T-cell (primary cell): ENCODE results near the gene CELSR1. TPM values are rescaled to one million over a fixed set of nuclear protein-coding genes. Genes with fewer than 3 reads are reported as not detected.

Source experiments
- ATAC-seq, 4 experiments: fragments of 200-7000 bp in 3 of 4; fragments of 150-1000 bp in 1 of 4; cut with Tn5 transposase; replicated peaks in 1 of 4; 1 replicate in 3 of 4; 2 replicates in 1 of 4; pipeline ENCODE4 v1.10.0; 2021; ENCODE audit warnings: moderate library complexity in 3 of 4, mild to moderate bottlenecking in 2 of 4, moderate number of reproducible peaks in 1 of 4
- CTCF ChIA-PET, 2 donors: fragments of 300-600 bp; sonication (Branson Sonifier 250); formaldehyde crosslinking; loops; one replicate each; lab custom pipeline; 2022; ENCODE audit warnings: antibody characterized with exemption in 2 of 2; lab: Charles Lee
- POLR2A ChIA-PET, 2 donors: fragments of 300-600 bp; sonication (Branson Sonifier 250); formaldehyde crosslinking; loops; one replicate each; lab custom pipeline; 2022; ENCODE audit warnings: antibody characterized with exemption in 2 of 2; lab: Charles Lee
- DNase-seq, 35 experiments: peaks; one replicate each; pipeline versions ENCODE4 v3.0.0 to v3.0.0-alpha.2; 2013 to 2023
- H3K27ac ChIP-seq: one replicate; pipeline ENCODE4 v1.5.1; 2013; ENCODE audit warnings: low read length
- H3K27me3 ChIP-seq, 2 experiments: replicated peaks in 1 of 2; 1 replicate in 1 of 2; 2 replicates in 1 of 2; pipeline versions ENCODE4 v1.6.1 to v1.7.0; 2013; ENCODE audit warnings: low read length in 1 of 2, mixed read lengths in 1 of 2; ENCODE audit not compliant: control insufficient read depth in 2 of 2, insufficient read depth in 2 of 2; ENCODE audit errors: extremely low read depth in 1 of 2
- H3K36me3 ChIP-seq, 2 donors: 1 replicate in 1 of 2; 2 replicates in 1 of 2; pipeline versions ENCODE4 v1.6.1 to v1.7.0; 2013; ENCODE audit warnings: low read length in 1 of 2; ENCODE audit not compliant: control insufficient read depth in 2 of 2, insufficient read depth in 1 of 2; ENCODE audit errors: extremely low read depth in 1 of 2
- H3K4me1 ChIP-seq, 2 experiments: 1 replicate in 1 of 2; 2 replicates in 1 of 2; pipeline versions ENCODE4 v1.6.1 to v1.7.0; 2013; ENCODE audit warnings: low read length in 2 of 2, mixed read lengths in 1 of 2; ENCODE audit not compliant: insufficient read depth in 2 of 2, control insufficient read depth in 1 of 2; ENCODE audit errors: extremely low read depth in 1 of 2
- H3K4me3 ChIP-seq, 2 donors: 1 replicate in 1 of 2; 2 replicates in 1 of 2; pipeline versions ENCODE4 v1.5.1 to v1.7.0; 2013; ENCODE audit warnings: mild to moderate bottlenecking in 2 of 2, low read length in 1 of 2, moderate library complexity in 1 of 2; ENCODE audit not compliant: control insufficient read depth in 1 of 2; ENCODE audit errors: extremely low read depth in 1 of 2
- H3K9me3 ChIP-seq: 2 replicates; pipeline ENCODE4 v1.7.0; 2013
- H3K27ac Mint-ChIP-seq, 2 donors: one replicate each; pipeline ENCODE4 v1.8.0; 2020 to 2021; ENCODE audit warnings: mild to moderate bottlenecking in 2 of 2, mixed read lengths in 2 of 2
- H3K27me3 Mint-ChIP-seq, 2 donors: one replicate each; pipeline ENCODE4 v1.8.0; 2021 to 2022; ENCODE audit warnings: mixed read lengths in 2 of 2
- H3K36me3 Mint-ChIP-seq: one replicate; pipeline ENCODE4 v1.8.0; 2021; ENCODE audit warnings: mixed read lengths
- H3K4me1 Mint-ChIP-seq, 3 donors: one replicate each; pipeline ENCODE4 v1.8.0; 2020 to 2022; ENCODE audit warnings: mixed read lengths in 3 of 3, mild to moderate bottlenecking in 1 of 3
- H3K4me3 Mint-ChIP-seq, 3 donors: one replicate each; pipeline ENCODE4 v1.8.0; 2020 to 2022; ENCODE audit warnings: mild to moderate bottlenecking in 3 of 3, mixed read lengths in 3 of 3, moderate library complexity in 3 of 3
- H3K9me3 Mint-ChIP-seq, 3 donors: one replicate each; pipeline ENCODE4 v1.8.0; 2020 to 2022; ENCODE audit warnings: mixed read lengths in 3 of 3
- WGBS: methylation state at CpG from one replicate; pipeline ENCODE4 v1.1.5; 2013; ENCODE audit warnings: missing lambda C conversion rate; ENCODE audit not compliant: insufficient coverage; 5-methylcytosine and 5-hydroxymethylcytosine counted together
- total RNA-seq, 35 experiments: library from RNA in 6 of 35; stranded (reverse) in 6 of 35; fragments of 120-200 nt in 1 of 35; gene quantifications; one replicate each; pipeline versions ENCODE4 v1.2.1 to v1.2.4 and lab custom pipeline; 2013 to 2026

Gene CELSR1
- total RNA-seq, 5 donors from 2014 or later (not counting 1 experiment from before 2014, with no cell fraction given): 1.1 to 2.7 (median 1.6) TPM

DNA sequence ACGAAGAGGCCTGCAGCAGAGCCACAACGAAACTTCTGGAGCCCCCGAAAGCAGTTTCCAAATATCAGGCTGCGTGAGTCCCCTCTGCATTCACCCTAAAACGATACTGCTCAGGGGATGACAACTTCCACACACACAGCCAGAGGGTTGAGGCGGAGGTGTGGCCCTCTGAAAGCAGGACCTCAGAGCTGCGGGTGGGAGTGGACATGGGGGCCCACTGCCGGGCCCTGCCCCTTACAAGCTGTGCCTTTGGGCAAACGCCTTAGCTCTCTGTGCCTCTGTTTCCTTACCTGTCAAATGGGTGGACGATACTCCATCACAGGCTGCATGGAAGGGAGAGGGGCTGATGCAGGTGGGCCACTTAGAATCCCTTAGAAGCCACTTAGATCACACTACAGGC is 148.8 kb downstream of the CELSR1 start:
- H3K4me3 Mint-ChIP-seq: no peak overlapping the region
- 75% methylated on average over 5 of the region's 10 CpGs for WGBS
- H3K9me3 Mint-ChIP-seq: no peaks in the 10 kb centered on the region
- DNase-seq: no peak
- ATAC-seq: no peak
- H3K27ac ChIP-seq: no peak overlapping the region
- H3K9me3 ChIP-seq: no peaks in the 10 kb centered on the region
- H3K36me3 Mint-ChIP-seq: no peaks in the 10 kb centered on the region
- H3K27me3 Mint-ChIP-seq: peaks cover 0 to 4% of the 10 kb centered on the region in 2 donors
- CTCF ChIA-PET: no interaction called here
- no peak overlapping the region for H3K4me3 ChIP-seq
- H3K27ac Mint-ChIP-seq: no peak overlapping the region
- H3K27me3 ChIP-seq: peaks cover 0 to 38% of the 10 kb centered on the region in 2 experiments
- H3K36me3 ChIP-seq: no peaks in the 10 kb centered on the region
- POLR2A ChIA-PET: no interaction called here
- peaks cover under 1 to 2% (median 1%) of the 10 kb centered on the region in 3 donors for H3K4me1 Mint-ChIP-seq
- peaks cover 0 to 2% of the 10 kb centered on the region in 2 experiments for H3K4me1 ChIP-seq

DNA sequence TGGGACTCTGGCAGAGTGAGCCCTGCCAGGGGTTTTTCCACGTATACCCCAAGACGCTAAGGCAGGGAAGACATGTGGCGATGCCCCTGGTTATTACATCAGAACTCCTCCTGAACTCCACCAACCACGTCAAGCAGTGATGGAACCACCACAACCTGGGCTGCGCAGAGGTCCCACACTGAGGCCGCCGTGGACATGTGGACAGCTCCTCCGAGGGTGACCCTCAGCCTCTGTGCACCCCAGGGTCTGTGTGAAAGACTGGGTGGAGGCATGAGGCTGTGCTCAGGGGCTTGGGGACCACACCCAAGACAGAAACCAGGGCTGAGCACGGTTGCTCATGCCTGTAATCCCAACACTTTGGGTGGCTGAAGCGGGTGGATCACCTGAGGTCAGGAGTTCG is 149.7 kb downstream of the CELSR1 start:
- 91% methylated on average over 8 of the region's 11 CpGs for WGBS
- ATAC-seq (no peak), DNase-seq (no peak)
- Mint-ChIP-seq H3K4me3 (no peak overlapping the region), H3K36me3 (no peaks in the 10 kb centered on the region), H3K4me1 (no peaks in the 10 kb centered on the region), H3K9me3 (no peaks in the 10 kb centered on the region), H3K27me3 (peaks cover 0 to 4% of the 10 kb centered on the region in 2 donors), H3K27ac (no peak overlapping the region)
- H3K4me3 ChIP-seq: no peak overlapping the region
- no peaks in the 10 kb centered on the region for H3K4me1 ChIP-seq
- POLR2A ChIA-PET: no interaction called here
- CTCF ChIA-PET: no interaction called here
- peaks cover 0 to 35% of the 10 kb centered on the region in 2 experiments for H3K27me3 ChIP-seq
- H3K27ac ChIP-seq: no peak overlapping the region
- H3K9me3 ChIP-seq: no peaks in the 10 kb centered on the region
- H3K36me3 ChIP-seq: no peaks in the 10 kb centered on the region

DNA sequence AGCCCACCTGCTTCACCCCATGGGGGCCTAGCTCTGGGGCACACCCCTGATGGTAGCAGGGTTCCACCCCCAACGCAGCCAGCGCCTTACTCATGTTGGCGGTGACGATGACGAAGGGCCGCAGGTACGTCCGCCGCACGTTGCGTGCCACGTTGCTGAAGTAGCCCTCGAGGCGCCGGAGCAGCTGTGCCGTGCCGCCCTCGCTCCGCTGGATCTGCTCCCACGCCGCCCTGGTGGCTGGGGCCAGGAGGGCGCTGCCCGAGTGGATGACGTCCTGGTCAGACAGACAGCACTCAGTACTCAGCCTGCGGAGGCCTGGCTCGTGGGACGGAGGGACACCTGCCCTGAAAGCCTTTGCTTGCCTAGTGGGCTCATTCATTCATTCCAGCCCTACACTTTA is 151.1 kb downstream of the CELSR1 start:
- Histone ChIP-seq H3K27me3 (peaks cover 0 to 30% of the 10 kb centered on the region in 2 experiments), H3K4me3 (no peak overlapping the region), H3K36me3 (no peaks in the 10 kb centered on the region), H3K9me3 (no peaks in the 10 kb centered on the region), H3K4me1 (no peaks in the 10 kb centered on the region), H3K27ac (no peak overlapping the region)
- 97% methylated on average over 26 of the region's 27 CpGs for WGBS
- no peaks in the 10 kb centered on the region for H3K4me1 Mint-ChIP-seq
- H3K4me3 Mint-ChIP-seq: no peak overlapping the region
- no peak for DNase-seq
- ATAC-seq: no peak
- no peaks in the 10 kb centered on the region for H3K36me3 Mint-ChIP-seq
- no peaks in the 10 kb centered on the region for H3K9me3 Mint-ChIP-seq
- ChIA-PET POLR2A (no interaction called here), CTCF (no interaction called here)
- H3K27ac Mint-ChIP-seq: no peak overlapping the region
- peaks cover 0 to 4% of the 10 kb centered on the region in 2 donors for H3K27me3 Mint-ChIP-seq

- H3K4me1 ChIP-seq: no peaks in the 10 kb centered on the region
- H3K4me1 Mint-ChIP-seq: no peaks in the 10 kb centered on the region
- H3K36me3 ChIP-seq: no peaks in the 10 kb centered on the region
Measured at GRCh38 chr22:46382524-46382923, 154.9 kb downstream of the CELSR1 start.

GRCh38 chr22:46381731-46382130 is 155.7 kb downstream of the CELSR1 start:
- H3K4me1 ChIP-seq: no peaks in the 10 kb centered on the region
- H3K27me3 ChIP-seq: peaks cover 0 to 10% of the 10 kb centered on the region in 2 experiments
- ChIA-PET CTCF (no interaction called here), POLR2A (no interaction called here)
- no peaks in the 10 kb centered on the region for H3K9me3 ChIP-seq
- Mint-ChIP-seq H3K9me3 (no peaks in the 10 kb centered on the region), H3K27ac (no peak overlapping the region), H3K36me3 (peaks cover under 1% of the 10 kb centered on the region), H3K27me3 (no peaks in the 10 kb centered on the region), H3K4me3 (no peak overlapping the region), H3K4me1 (no peaks in the 10 kb centered on the region)
- H3K36me3 ChIP-seq: no peaks in the 10 kb centered on the region
- H3K27ac ChIP-seq: no peak overlapping the region
- WGBS: 96% methylated on average over 25 of the region's 27 CpGs
- ATAC-seq (no peak), DNase-seq (no peak)
- H3K4me3 ChIP-seq: no peak overlapping the region

More at GRCh38 chr22:46382524-46382923, 154.9 kb downstream of the CELSR1 start:
- ChIA-PET CTCF (no interaction called here), POLR2A (no interaction called here)
- Mint-ChIP-seq H3K36me3 (no peaks in the 10 kb centered on the region), H3K4me3 (no peak overlapping the region), H3K9me3 (no peaks in the 10 kb centered on the region), H3K27ac (no peak overlapping the region), H3K27me3 (no peaks in the 10 kb centered on the region)
- Histone ChIP-seq H3K27ac (no peak overlapping the region), H3K27me3 (peaks cover 0 to 10% of the 10 kb centered on the region in 2 experiments), H3K4me3 (no peak overlapping the region), H3K9me3 (no peaks in the 10 kb centered on the region)
- ATAC-seq: no peak
- DNase-seq: no peak
- 96% methylated on average over 15 of the region's 15 CpGs for WGBS

GRCh38 chr22:46381142-46381541 is 156.3 kb downstream of the CELSR1 start:
- ChIA-PET CTCF (no interaction called here), POLR2A (no interaction called here)
- Histone ChIP-seq H3K4me3 (no peak overlapping the region), H3K27ac (no peak overlapping the region), H3K4me1 (no peaks in the 10 kb centered on the region), H3K36me3 (no peaks in the 10 kb centered on the region), H3K27me3 (peaks cover 0 to 9% of the 10 kb centered on the region in 2 experiments), H3K9me3 (no peaks in the 10 kb centered on the region)
- Mint-ChIP-seq H3K4me3 (no peak overlapping the region), H3K36me3 (peaks cover 3% of the 10 kb centered on the region), H3K27ac (no peak overlapping the region), H3K27me3 (no peaks in the 10 kb centered on the region), H3K9me3 (peaks cover 0 to under 1% (median 0%) of the 10 kb centered on the region in 3 donors), H3K4me1 (no peaks in the 10 kb centered on the region)
- no peak for DNase-seq
- no peak for ATAC-seq
- 67% methylated on average over 5 of the region's 5 CpGs for WGBS

DNA sequence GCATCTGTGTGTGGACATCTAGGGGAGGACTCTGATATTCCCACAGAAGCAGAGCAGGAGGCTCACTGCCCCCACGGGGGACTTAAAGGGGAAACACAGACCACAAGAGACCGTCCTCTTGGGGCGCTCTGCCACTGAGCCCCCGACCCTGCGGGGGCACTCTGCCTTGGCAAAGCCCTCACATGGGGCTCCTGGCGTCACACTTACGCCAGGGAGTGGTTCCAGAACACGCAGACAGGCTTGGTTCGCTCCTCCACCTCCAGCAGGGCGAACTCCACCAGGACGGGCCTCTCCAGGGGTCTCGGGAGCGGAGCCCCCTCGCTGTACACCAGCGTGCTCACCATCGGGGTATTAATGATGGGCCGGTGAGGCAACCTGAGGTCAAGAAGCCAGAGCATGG is 156.8 kb downstream of the CELSR1 start:
- Histone ChIP-seq H3K27me3 (peaks cover 0 to 8% of the 10 kb centered on the region in 2 experiments), H3K4me3 (no peak overlapping the region), H3K4me1 (no peaks in the 10 kb centered on the region), H3K36me3 (no peaks in the 10 kb centered on the region), H3K9me3 (no peaks in the 10 kb centered on the region), H3K27ac (no peak overlapping the region)
- ATAC-seq (no peak), DNase-seq (no peak)
- peaks cover 3% of the 10 kb centered on the region for H3K36me3 Mint-ChIP-seq
- H3K27ac Mint-ChIP-seq: no peak overlapping the region
- ChIA-PET POLR2A (no interaction called here), CTCF (no interaction called here)
- no peaks in the 10 kb centered on the region for H3K27me3 Mint-ChIP-seq
- H3K4me1 Mint-ChIP-seq: peaks cover 0 to 3% (median 0%) of the 10 kb centered on the region in 3 donors
- H3K9me3 Mint-ChIP-seq: peaks cover 5 to 6% (median 5%) of the 10 kb centered on the region in 3 donors
- WGBS: 91% methylated on average over 16 of the region's 17 CpGs
- H3K4me3 Mint-ChIP-seq: no peak overlapping the region
